Stimulated activated CD4-positive, alpha-beta T cell treated with anti-CD3 and anti-CD28 coated beads, Interleukin-12 subunit alpha, Interleukin-12 subunit beta, amount 100 ng/mL, for 24 hours (primary cell): ENCODE results near the gene EIF3B.
"Not testable (repeated sequence)": the region's sequence is repeated elsewhere in the genome, so short reads cannot be mapped to it uniquely, and the experiment has no call there.

Experiments used
- DNase-seq, 2 experiments: peaks; one replicate each; pipeline ENCODE4 v3.0.0-alpha.2; 2020; ENCODE audit warnings: low read depth in 2 of 2

The EIF3B gene

GRCh38 chr7:2376351-2377154 lies 21.9 kb downstream of the EIF3B start:
- DNase-seq: no peak

GRCh38 chr7:2377492-2377891 lies 22.9 kb downstream of the EIF3B start:
- not testable (repeated sequence) for DNase-seq

- DNase-seq: not testable (repeated sequence)
Observed at GRCh38 chr7:2378125-2378524, 23.5 kb downstream of the EIF3B start.

- DNase-seq: no peak
Observed at GRCh38 chr7:2379161-2379560, 24.5 kb downstream of the EIF3B start.

GRCh38 chr7:2379821-2380450 lies 25.3 kb downstream of the EIF3B start:
- DNase-seq: no peak

- DNase-seq: no peak
Observed at GRCh38 chr7:2380461-2380860, 25.8 kb downstream of the EIF3B start.

- DNase-seq: no peak
Observed at GRCh38 chr7:2381227-2381626, 26.6 kb downstream of the EIF3B start.

GRCh38 chr7:2381881-2382509 lies 27.4 kb downstream of the EIF3B start:
- no peak for DNase-seq

- no peak for DNase-seq
Observed at GRCh38 chr7:2383543-2384274, 29.1 kb downstream of the EIF3B start.

GRCh38 chr7:2384354-2385243 lies 30.0 kb downstream of the EIF3B start:
- no peak for DNase-seq

- not testable (repeated sequence) for DNase-seq
Observed at GRCh38 chr7:2386122-2386521, 31.5 kb downstream of the EIF3B start.

- no peak for DNase-seq
Observed at GRCh38 chr7:2386964-2387669, 32.5 kb downstream of the EIF3B start.

GRCh38 chr7:2387897-2388636 lies 33.4 kb downstream of the EIF3B start:
- no peak for DNase-seq

GRCh38 chr7:2388637-2388954 lies 34.0 kb downstream of the EIF3B start:
- DNase-seq: no peak

GRCh38 chr7:2390020-2390816 lies 35.6 kb downstream of the EIF3B start:
- DNase-seq: not testable (repeated sequence)

GRCh38 chr7:2393706-2394105 lies 39.1 kb downstream of the EIF3B start:
- no peak for DNase-seq

GRCh38 chr7:2394566-2395082 lies 40.0 kb downstream of the EIF3B start:
- DNase-seq: no peak

- no peak for DNase-seq
Observed at GRCh38 chr7:2398506-2398905, 43.9 kb downstream of the EIF3B start.
